ENCODE results near the gene GALNT10. TPM values are rescaled to one million over a fixed set of nuclear protein-coding genes. Genes with fewer than 3 reads are reported as not detected.

GALNT10 gene
- total RNA-seq, 1 donor from 2014 or later, result 20.6 TPM

GRCh38 chr5:154397652-154398406 is 207.3 kb downstream of the GALNT10 start:
- no peak for TF ChIP-seq CTCF (IDR thresholded peaks at IDR 0.05; ENCODE audit: unreplicated experiment)
- no peak overlapping the region for H3K4me3 Mint-ChIP-seq (ENCODE audit: low read depth)
- peaks cover 2% of the 10 kb centered on the region for H3K4me1 Mint-ChIP-seq (ENCODE audit: low read depth)
- H3K36me3 Mint-ChIP-seq (ENCODE audit: insufficient read depth), result peaks cover 1% of the 10 kb centered on the region
- DNase-seq (ENCODE audit: low spot score, unreplicated experiment), result no peak
- H3K9me3 Mint-ChIP-seq (ENCODE audit: low read depth), result no peaks in the 10 kb centered on the region
- no peak overlapping the region for H3K27ac Mint-ChIP-seq
- H3K27me3 Mint-ChIP-seq, result no peaks in the 10 kb centered on the region

GRCh38 chr5:154400678-154401077 is 210.1 kb downstream of the GALNT10 start:
- Mint-ChIP-seq H3K9me3 (ENCODE audit: low read depth) (no peaks in the 10 kb centered on the region), H3K27ac (no peak overlapping the region), H3K27me3 (peaks cover 18% of the 10 kb centered on the region), H3K4me3 (ENCODE audit: low read depth) (no peak overlapping the region), H3K36me3 (ENCODE audit: insufficient read depth) (peaks cover 1% of the 10 kb centered on the region), H3K4me1 (ENCODE audit: low read depth) (peaks cover 4% of the 10 kb centered on the region)
- TF ChIP-seq CTCF (IDR thresholded peaks at IDR 0.05; ENCODE audit: unreplicated experiment), result no peak
- DNase-seq (ENCODE audit: low spot score, unreplicated experiment), result no peak

DNA sequence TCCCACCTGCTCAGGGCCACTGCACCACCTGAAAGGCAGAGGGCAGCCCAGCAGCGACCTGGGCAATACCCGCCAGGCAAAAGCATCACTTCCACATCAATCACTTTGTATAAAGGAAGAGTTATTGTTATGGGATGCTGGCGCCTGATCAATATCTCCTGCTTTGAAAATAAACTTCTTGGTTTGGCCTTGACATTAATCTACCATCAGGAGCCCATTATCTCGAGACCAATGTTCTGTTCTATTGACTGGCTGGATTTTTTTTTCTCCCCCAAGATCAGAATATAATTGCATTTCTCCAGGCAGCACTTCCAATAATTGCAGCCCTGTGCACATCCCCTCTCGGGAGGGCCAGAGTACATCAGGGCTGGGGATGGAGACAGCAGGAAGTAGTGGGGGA is 210.8 kb downstream of the GALNT10 start:
- H3K27ac Mint-ChIP-seq, result no peak overlapping the region
- H3K27me3 Mint-ChIP-seq, result peaks cover 20% of the 10 kb centered on the region
- no peak for DNase-seq (ENCODE audit: low spot score, unreplicated experiment)
- peaks cover 4% of the 10 kb centered on the region for H3K4me1 Mint-ChIP-seq (ENCODE audit: low read depth)
- no peak overlapping the region for H3K4me3 Mint-ChIP-seq (ENCODE audit: low read depth)
- H3K9me3 Mint-ChIP-seq (ENCODE audit: low read depth), result no peaks in the 10 kb centered on the region
- no peak for TF ChIP-seq CTCF (IDR thresholded peaks at IDR 0.05; ENCODE audit: unreplicated experiment)
- H3K36me3 Mint-ChIP-seq (ENCODE audit: insufficient read depth), result no peaks in the 10 kb centered on the region

GRCh38 chr5:154401931-154402330 is 211.4 kb downstream of the GALNT10 start:
- Mint-ChIP-seq H3K4me1 (ENCODE audit: low read depth) (peaks cover 4% of the 10 kb centered on the region), H3K4me3 (ENCODE audit: low read depth) (no peak overlapping the region)
- no peak for DNase-seq (ENCODE audit: low spot score, unreplicated experiment)

GRCh38 chr5:154402611-154403010 is 212.1 kb downstream of the GALNT10 start:
- no peaks in the 10 kb centered on the region for H3K9me3 Mint-ChIP-seq (ENCODE audit: low read depth)
- no peak overlapping the region for H3K27ac Mint-ChIP-seq
- DNase-seq (ENCODE audit: low spot score, unreplicated experiment), result no peak
- H3K36me3 Mint-ChIP-seq (ENCODE audit: insufficient read depth), result no peaks in the 10 kb centered on the region
- H3K27me3 Mint-ChIP-seq, result peaks cover 23% of the 10 kb centered on the region
- H3K4me3 Mint-ChIP-seq (ENCODE audit: low read depth), result no peak overlapping the region
- TF ChIP-seq CTCF (IDR thresholded peaks at IDR 0.05; ENCODE audit: unreplicated experiment), result no peak
- H3K4me1 Mint-ChIP-seq (ENCODE audit: low read depth), result peaks cover 6% of the 10 kb centered on the region

More at GRCh38 chr5:154401931-154402330, 211.4 kb downstream of the GALNT10 start:
- Mint-ChIP-seq H3K27me3 (peaks cover 21% of the 10 kb centered on the region), H3K36me3 (ENCODE audit: insufficient read depth) (no peaks in the 10 kb centered on the region), H3K9me3 (ENCODE audit: low read depth) (no peaks in the 10 kb centered on the region), H3K27ac (no peak overlapping the region)
- TF ChIP-seq CTCF (IDR thresholded peaks at IDR 0.05; ENCODE audit: unreplicated experiment), result no peak

All from progenitor cell of endocrine pancreas (in vitro differentiated cells).